SJCRH30 (cell line): ENCODE data around the gene LYL1. TPM values are rescaled to one million over a fixed set of nuclear protein-coding genes. Genes with fewer than 3 reads are reported as not detected.

Experiments
- DNase-seq, 2 experiments: peaks; one replicate each; pipeline ENCODE4 v3.0.0-alpha.2; 2015 to 2020
- H3K27ac ChIP-seq: fragments of 250-450 bp; sonication (Bioruptor Pico); 2 replicates; pipeline ENCODE4 v1.5.1; 2020; ENCODE audit warnings: mild to moderate bottlenecking, moderate library complexity
- H3K27me3 ChIP-seq: fragments of 250-450 bp; sonication (Bioruptor Pico); 2 replicates; pipeline ENCODE4 v1.5.1; 2020; ENCODE audit warnings: mild to moderate bottlenecking, moderate library complexity
- H3K36me3 ChIP-seq: fragments of 250-450 bp; sonication (Bioruptor Pico); 2 replicates; pipeline ENCODE4 v1.5.1; 2020; ENCODE audit warnings: mild to moderate bottlenecking, moderate library complexity
- H3K4me1 ChIP-seq: fragments of 250-450 bp; sonication (Bioruptor Pico); 2 replicates; pipeline ENCODE4 v1.5.1; 2020; ENCODE audit warnings: mild to moderate bottlenecking, moderate library complexity
- H3K4me3 ChIP-seq: fragments of 250-450 bp; sonication (Bioruptor Pico); 2 replicates; pipeline ENCODE4 v1.5.1; 2020; ENCODE audit warnings: mild to moderate bottlenecking, moderate library complexity
- H3K9me3 ChIP-seq: fragments of 250-450 bp; sonication (Bioruptor Pico); replicated peaks from 2 replicates; pipeline ENCODE4 v1.5.1; 2020; ENCODE audit warnings: mild to moderate bottlenecking, moderate library complexity
- total RNA-seq: library from RNA; depleted of rRNA; stranded (reverse); fragments of >200 nt; shearing (Covaris generic); gene quantifications from 2 replicates; pipeline ENCODE4 v1.2.3, GENCODE V29; 2014

Gene LYL1
- total RNA-seq, 1 experiment from 2014 or later, result 0.08 TPM

DNA sequence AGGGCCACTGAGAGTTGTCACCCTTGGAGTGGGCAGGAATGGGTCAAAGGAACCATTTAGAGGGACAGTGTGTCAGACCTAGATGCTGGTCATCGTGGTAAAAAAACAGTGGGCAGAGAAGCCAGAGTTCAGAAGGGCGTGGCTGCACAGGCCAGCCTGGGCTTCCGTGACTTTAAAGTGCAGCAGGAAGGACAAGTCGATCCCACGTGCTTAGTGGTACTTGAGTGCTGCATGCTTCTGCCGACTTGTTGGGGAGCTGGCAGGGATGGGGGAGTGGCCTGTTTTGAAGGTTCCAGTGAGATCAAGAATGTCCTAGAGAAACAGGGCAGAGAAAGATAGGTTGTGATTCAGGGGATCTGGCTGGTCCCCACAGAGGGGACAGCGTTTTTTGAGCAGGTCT, 17.0 kb downstream of the LYL1 start:
- H3K9me3 ChIP-seq, result no peaks in the 10 kb centered on the region
- no peaks in the 10 kb centered on the region; the same call in 1 of the 2 replicates for H3K4me1 ChIP-seq
- DNase-seq, result no peak
- H3K36me3 ChIP-seq, result 0 out of 2 replicates have a peak, but pooled peaks cover 6% of the 10 kb centered on the region
- H3K27me3 ChIP-seq, result no peaks in the 10 kb centered on the region
- no peak overlapping the region for H3K4me3 ChIP-seq
- H3K27ac ChIP-seq, result no peak overlapping the region

DNA sequence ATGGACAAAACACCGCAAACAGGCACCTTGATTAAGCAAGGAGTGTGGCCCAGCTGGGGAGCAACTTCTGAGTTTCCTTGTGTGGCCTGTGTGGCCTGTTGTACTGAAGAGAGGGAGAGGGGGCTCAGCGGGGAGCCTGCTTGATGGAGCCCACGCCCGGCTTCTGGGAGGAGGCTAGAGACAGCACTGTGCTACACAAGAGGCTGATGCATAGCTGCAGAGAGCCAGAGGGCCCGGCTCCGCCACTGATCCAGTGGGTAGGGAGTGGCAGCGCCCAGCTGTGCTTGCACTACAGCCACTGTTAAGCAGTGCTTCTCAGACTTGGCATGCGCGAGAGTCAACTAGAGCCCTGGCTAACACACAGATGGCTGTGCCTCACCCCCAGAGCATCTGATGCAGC, 19.0 kb downstream of the LYL1 start:
- no peak for DNase-seq
- Histone ChIP-seq H3K9me3 (no peaks in the 10 kb centered on the region), H3K27ac (no peak overlapping the region), H3K4me1 (peaks cover 14% of the 10 kb centered on the region), H3K36me3 (peaks cover 6% of the 10 kb centered on the region; the same call in 1 of the 2 replicates), H3K4me3 (no peak overlapping the region), H3K27me3 (no peaks in the 10 kb centered on the region)

DNA sequence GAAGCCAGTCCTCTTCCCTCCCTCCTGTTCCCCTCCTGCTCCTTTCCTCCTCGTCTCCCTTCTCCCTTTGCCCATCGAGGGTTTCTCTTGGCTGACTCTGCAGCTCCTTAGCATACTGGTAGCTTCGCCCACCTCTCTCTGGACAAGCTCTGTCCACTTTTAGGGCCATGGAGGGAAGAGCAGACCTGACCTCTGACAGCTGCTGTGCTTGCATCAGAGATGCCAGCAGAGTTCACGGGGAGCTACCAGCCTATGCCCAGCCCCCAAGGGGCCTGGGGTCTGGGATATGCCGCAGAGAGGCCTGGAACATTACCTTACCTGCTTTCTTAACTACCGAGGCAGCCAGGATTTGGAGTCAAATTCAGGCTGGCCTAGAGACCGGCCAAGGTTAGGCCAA, 19.7 kb downstream of the LYL1 start:
- no peak for DNase-seq
- Histone ChIP-seq H3K27ac (no peak overlapping the region), H3K27me3 (no peaks in the 10 kb centered on the region), H3K36me3 (peaks cover 6% of the 10 kb centered on the region; the same call in 1 of the 2 replicates), H3K4me1 (peaks cover 20% of the 10 kb centered on the region), H3K4me3 (no peak overlapping the region), H3K9me3 (no peaks in the 10 kb centered on the region)

DNA sequence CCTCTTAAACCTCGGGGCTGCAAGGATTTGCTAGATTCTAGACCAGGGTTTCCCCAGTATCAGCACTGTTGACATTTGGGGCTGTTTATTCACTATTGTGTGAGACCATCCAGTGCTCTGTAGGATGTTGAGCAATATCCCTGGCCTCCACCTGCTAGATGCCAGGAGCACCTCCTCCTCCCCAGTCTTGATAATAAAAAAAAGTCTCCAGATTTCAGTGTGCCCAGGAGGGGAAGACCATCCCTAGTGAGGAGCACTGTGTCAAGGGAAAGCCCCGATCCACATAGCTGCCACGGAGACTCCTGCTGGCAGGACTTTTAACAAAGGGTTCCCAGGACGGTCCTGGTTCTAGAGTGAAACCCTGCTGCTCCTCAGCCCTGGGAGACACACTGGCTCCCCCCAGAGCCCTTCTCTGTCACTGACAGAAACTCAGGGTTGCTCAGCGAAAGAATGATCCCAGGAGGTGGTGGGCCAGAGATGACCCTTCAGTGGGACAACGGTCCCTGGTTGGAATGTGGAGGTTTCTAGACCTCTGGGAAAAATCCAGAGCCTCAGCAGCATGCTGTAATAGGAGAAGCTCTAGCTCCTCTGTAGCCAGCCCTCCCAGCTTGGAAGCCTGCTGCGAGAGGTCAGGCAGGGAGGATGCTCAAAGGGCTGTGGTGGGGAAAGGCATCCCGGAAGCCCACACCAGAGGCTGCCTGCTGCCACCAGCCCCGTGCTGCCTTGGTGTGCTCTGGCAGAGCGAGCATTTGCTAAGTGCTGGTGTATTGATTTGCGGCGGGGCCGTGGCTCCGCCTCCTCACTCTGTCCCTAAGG, 20.3 kb downstream of the LYL1 start:
- Histone ChIP-seq H3K36me3 (peaks cover 6% of the 10 kb centered on the region), H3K4me1 (peaks cover 26% of the 10 kb centered on the region)

DNA sequence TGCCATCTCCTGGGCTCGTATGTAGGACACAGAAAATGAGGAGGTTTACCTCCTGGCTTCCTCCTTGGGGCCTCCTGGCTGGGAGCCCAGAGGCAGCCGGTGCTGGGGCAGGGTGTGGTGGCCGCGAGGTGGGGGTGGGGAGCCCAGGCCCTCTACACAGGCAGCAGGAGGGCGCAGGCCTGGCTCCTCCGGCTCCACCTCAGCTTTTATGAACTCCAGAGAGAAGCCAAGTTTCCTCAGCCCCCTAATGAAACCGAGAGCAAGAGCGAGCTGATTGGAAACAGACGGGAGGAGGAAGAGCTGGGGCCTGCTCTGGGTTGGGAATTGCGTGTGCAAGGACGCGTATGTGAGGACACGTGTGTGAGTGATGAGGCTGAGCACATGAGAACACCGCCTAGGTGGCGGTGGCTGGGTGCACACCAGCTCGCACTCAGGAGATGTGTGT, 23.1 kb downstream of the LYL1 start:
- Histone ChIP-seq H3K4me3 (no peak overlapping the region), H3K4me1 (peaks cover 42% of the 10 kb centered on the region), H3K27ac (no peak overlapping the region), H3K9me3 (no peaks in the 10 kb centered on the region), H3K36me3 (peaks cover 15% of the 10 kb centered on the region), H3K27me3 (no peaks in the 10 kb centered on the region)
- peak; percentile 57 to 73 for DNase-seq

More for the DNA sequence above, 20.3 kb downstream of the LYL1 start:
- Histone ChIP-seq H3K4me3 (no peak overlapping the region), H3K27me3 (no peaks in the 10 kb centered on the region), H3K27ac (no peak overlapping the region), H3K9me3 (no peaks in the 10 kb centered on the region)
- DNase-seq, result peak; percentile 58 to 64

DNA sequence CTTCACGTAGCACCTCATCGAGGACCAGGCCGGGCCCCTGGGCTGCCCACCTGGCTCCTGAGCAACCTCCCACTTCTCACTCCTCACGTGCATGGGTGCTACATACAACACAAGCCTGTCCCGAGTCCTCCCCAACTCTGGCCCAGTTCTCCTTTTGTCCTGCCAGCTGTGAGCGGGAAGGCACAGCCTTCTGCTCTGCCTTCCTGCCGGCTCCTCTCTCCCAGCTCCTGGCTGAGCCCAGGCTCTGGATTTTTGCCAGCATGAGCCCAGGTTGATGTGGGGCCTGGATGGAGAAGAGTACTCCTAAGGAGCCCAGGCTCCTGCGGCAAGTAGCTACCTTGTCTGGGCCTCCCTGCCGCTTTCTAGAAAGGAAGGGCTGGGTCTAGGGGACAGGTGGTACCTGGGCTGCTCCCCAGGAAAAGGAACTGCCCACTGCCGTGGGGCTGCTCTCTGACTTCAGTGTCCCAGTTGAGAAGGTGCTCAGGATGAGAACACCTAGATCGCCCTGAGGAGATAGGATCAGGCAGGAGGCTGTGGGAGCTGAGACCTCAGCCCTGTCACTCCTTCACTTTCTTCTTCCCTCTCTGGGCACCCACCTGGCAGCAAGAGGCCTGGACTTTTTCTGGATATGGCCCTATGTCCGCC, 23.6 kb downstream of the LYL1 start:
- peaks cover 42% of the 10 kb centered on the region for H3K4me1 ChIP-seq
- DNase-seq, result peak in 1 of 2 experiments; percentile 53
- no peak overlapping the region for H3K27ac ChIP-seq
- peaks cover 13% of the 10 kb centered on the region for H3K36me3 ChIP-seq
- H3K27me3 ChIP-seq, result no peaks in the 10 kb centered on the region
- no peak overlapping the region for H3K4me3 ChIP-seq
- no peaks in the 10 kb centered on the region for H3K9me3 ChIP-seq

DNA sequence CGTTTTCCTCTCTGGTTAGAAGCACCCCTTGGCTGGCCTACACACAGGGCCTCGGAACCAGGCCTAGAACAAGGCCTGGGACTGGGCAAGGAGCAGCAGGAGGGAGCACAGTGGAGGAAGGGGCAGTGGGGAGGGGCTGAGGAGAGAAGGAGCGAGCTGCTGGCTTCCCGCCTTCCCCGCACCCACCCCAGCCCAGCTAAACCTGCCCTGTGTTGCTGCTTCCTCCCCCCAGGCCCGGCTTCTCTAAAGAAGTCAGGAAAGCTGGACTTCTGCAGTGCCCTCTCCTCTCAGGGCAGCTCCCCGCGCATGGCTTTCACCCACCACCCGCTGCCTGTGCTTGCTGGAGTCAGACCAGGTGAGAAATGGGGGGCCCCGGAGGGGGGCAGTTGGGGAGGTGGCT, 24.3 kb downstream of the LYL1 start:
- Histone ChIP-seq H3K36me3 (peaks cover 15% of the 10 kb centered on the region), H3K4me1 (peaks cover 42% of the 10 kb centered on the region), H3K4me3 (no peak overlapping the region), H3K9me3 (no peaks in the 10 kb centered on the region), H3K27ac (peak overlapping the region; percentile 27; the same call in 1 of the 2 replicates), H3K27me3 (no peaks in the 10 kb centered on the region)
- no peak for DNase-seq

DNA sequence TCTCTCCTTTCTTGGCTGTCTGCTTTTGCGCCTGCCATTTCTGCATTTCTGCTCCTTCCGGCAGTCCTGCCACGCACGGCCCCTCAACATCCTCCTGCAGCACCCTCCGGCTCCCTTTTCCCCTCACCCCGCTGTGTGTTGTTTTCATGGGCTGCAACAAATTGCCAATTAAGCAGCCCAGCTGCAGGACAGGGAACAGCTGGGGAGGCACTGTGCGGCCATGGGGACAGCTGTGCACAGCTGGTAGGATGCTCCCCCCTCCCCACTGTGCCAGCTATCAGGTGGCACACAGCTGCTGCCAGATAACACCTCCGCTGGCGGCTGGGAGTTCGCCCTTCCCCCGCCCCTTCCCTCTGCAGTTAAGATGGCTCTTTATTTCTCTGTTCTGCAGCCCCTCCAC, 25.4 kb downstream of the LYL1 start:
- peaks cover 42% of the 10 kb centered on the region for H3K4me1 ChIP-seq
- H3K27me3 ChIP-seq, result no peaks in the 10 kb centered on the region
- peak; percentile 93 to 95 for DNase-seq
- no peaks in the 10 kb centered on the region for H3K9me3 ChIP-seq
- peak overlapping the region; percentile 71 for H3K27ac ChIP-seq
- peaks cover 12% of the 10 kb centered on the region for H3K36me3 ChIP-seq
- H3K4me3 ChIP-seq, result no peak overlapping the region

DNA sequence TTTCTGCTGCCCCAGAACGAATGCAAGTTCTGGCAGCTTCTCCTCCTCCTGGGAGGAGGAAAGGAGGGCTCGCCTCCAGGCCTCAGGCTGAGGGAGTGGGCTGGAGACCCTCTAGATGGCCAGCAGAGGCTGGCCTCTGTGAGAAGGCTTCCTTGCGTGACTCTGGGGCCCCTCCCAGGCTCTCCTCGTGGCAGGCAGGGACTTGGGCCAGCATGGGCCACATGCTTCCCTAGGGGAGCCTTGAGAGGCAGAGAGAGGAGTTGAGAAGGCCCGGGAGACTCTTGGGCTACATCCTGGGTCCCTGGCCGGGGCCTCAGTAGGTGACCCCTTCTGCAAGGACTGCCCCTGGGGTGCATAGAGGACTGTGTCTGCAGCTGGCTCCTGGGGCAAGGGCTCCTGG, 25.9 kb downstream of the LYL1 start:
- Histone ChIP-seq H3K9me3 (no peaks in the 10 kb centered on the region), H3K27ac (peak overlapping the region; percentile 71), H3K4me3 (no peak overlapping the region), H3K4me1 (peaks cover 42% of the 10 kb centered on the region), H3K27me3 (no peaks in the 10 kb centered on the region), H3K36me3 (peaks cover 12% of the 10 kb centered on the region)
- no peak for DNase-seq

DNA sequence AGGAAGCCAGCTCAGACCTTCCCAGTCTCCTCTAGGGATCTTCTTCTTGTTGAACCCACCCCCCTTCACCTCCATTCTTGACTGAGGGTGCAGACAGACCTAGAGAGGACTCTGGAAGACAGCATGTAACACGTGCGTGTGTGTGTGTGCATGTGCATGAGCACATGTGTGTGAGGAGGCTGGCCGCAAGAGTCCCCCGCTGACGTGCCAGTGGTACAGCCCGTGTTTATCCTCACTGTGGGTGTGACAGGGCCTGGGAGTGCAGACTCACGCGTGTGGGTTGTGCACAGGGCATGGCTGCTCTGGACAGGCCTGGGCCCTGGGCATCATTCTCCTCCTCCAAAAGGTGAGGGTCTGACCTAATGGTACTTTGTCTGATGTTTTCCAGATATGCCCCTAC, 26.3 kb downstream of the LYL1 start:
- H3K27ac ChIP-seq, result peak overlapping the region; percentile 71
- DNase-seq, result no peak
- H3K36me3 ChIP-seq, result peaks cover 12% of the 10 kb centered on the region

DNA sequence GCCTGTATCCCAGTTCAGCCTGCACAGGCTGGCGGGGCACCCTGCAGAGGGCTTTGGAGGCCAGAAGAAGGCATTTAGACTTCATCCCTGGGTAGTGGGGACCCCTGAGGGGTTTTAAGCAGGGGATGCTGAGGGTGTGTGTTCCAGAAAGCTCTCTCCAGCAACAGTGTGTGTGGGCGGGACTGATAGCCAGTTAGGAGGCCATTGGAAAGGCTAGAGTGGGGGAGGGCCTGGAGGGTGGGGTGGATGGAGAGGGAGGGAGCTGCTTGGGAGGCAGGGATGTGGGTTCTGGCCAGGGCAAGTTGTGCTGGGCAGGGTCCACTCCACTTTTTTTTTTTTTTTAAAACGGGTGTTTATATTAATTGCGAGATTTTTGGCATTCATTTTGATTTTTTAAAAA, 28.3 kb downstream of the LYL1 start:
- Histone ChIP-seq H3K9me3 (no peaks in the 10 kb centered on the region), H3K4me1 (peaks cover 45% of the 10 kb centered on the region)

More for the DNA sequence above, 26.3 kb downstream of the LYL1 start:
- Histone ChIP-seq H3K27me3 (no peaks in the 10 kb centered on the region), H3K4me3 (no peak overlapping the region), H3K9me3 (no peaks in the 10 kb centered on the region), H3K4me1 (peaks cover 42% of the 10 kb centered on the region)

DNA sequence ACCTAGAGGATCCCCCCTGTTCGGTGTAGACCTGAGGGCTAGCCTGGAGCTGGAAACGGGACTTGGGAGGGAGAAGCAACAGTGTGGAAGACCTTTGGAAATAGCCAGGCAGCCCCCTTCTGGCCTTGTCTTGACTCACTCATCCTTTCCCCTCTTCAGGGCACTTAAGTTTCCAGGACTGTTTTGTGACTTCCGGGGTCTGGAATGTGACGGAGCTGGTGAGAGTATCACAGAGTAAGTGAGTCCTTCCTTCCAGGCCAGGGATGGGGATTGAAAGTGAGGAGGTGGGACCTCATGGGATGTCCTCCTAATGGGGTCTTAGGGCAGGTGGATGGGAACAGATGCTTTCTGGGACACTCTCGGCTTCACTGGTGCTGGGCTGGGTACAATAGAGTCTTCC, 29.4 kb downstream of the LYL1 start:
- Histone ChIP-seq H3K27me3 (no peaks in the 10 kb centered on the region), H3K27ac (no peak overlapping the region), H3K4me1 (peaks cover 42% of the 10 kb centered on the region), H3K9me3 (no peaks in the 10 kb centered on the region), H3K4me3 (no peak overlapping the region), H3K36me3 (peaks cover 12% of the 10 kb centered on the region; the same call in 1 of the 2 replicates)
- no peak for DNase-seq

More for the DNA sequence above, 28.3 kb downstream of the LYL1 start:
- Histone ChIP-seq H3K36me3 (peaks cover 12% of the 10 kb centered on the region; the same call in 1 of the 2 replicates), H3K27me3 (no peaks in the 10 kb centered on the region), H3K4me3 (no peak overlapping the region), H3K27ac (no peak overlapping the region)
- DNase-seq, result no peak

DNA sequence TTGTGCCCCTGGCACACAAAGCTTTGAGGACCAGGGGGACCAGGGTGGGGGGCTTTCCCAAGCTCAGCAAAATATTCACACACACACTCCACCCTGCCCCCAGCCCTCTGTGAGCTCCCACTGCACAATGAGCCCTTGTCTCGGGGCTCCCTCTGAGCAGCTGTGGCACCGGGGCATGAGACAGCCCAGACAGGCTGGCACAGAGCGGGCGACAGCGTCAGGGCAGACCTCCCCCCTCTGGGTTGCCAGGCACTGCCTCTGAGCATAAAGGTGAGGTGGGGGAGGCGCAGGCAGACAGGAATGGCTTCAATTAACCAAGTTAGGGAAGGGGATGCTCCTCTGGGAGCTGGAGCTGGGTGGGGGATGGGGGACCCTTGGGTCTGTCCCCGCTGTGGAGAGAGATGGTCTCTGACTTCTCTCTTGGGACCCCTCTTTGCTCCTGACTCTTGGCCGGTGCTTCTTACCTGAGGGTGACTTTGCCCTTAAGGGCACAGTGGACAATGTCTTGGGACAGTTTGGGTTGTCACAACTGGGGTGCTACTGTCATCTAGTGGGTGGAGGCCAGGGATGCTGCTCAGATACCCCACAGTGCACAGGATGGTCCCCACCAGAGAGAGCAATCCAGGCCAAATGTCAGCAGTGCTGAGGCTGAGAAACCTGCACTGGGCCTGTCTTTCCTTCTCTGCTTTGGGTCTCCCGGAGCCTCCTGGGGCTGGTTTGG, 30.3 kb downstream of the LYL1 start:
- Histone ChIP-seq H3K27ac (no peak overlapping the region), H3K36me3 (peaks cover 12% of the 10 kb centered on the region; the same call in 1 of the 2 replicates), H3K4me1 (peaks cover 33% of the 10 kb centered on the region), H3K4me3 (no peak overlapping the region), H3K9me3 (no peaks in the 10 kb centered on the region), H3K27me3 (no peaks in the 10 kb centered on the region)
- no peak for DNase-seq

DNA sequence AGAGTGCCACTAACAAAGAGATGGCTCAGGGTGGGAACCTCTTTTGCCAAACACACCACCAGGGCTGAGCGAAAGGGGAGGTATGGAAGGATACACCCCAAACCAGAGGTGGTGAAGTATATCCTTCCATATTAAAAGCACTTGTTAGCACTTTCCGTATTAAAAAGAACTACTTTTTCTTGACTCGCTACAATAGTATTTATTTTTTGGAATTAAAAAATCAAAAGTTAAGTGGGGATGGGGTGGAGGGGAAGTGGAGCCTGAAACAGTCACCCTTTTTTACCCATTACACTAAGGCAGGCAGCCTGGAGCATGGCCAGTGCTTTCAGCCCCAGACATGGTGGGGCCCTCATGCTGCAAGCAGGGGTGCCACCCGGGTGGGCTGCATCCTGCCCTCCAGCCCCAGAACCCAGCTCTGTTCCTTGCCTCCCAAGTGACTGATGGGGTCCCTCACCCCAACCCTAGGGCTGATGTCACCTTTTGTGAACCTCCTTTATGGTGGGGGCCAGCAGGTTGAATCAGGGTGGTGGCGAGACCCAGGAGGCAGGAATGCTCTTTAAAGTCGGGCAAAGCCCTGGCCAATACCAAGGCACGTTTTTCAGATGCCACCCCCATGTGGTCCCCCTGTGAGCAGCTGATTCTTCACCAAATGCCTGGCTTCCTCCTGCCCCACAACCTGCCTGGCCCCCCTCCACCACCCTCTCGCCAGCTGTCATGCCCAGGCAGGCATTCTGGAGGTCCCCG, 31.0 kb downstream of the LYL1 start:
- DNase-seq, result no peak
- H3K9me3 ChIP-seq, result no peaks in the 10 kb centered on the region
- no peaks in the 10 kb centered on the region for H3K27me3 ChIP-seq
- peaks cover 12% of the 10 kb centered on the region; the same call in 1 of the 2 replicates for H3K36me3 ChIP-seq
- H3K27ac ChIP-seq, result no peak overlapping the region
- no peak overlapping the region for H3K4me3 ChIP-seq
- peaks cover 26% of the 10 kb centered on the region for H3K4me1 ChIP-seq
